GM21717 (cell line): ENCODE results near the gene PTN.

ENCODE experiments used
- ATAC-seq: cut with Tn5 transposase; IDR thresholded peaks from one replicate; pipeline ENCODE4 v1.9.1; 2021; ENCODE audit warnings: mild to moderate bottlenecking, moderate library complexity; ENCODE audit not compliant: unreplicated experiment

Gene PTN

GRCh38 chr7:137324796-137325696 is 18.5 kb downstream of the PTN start:
- no peak for ATAC-seq

- no peak for ATAC-seq
Observed at GRCh38 chr7:137316648-137317353, 26.7 kb downstream of the PTN start.

- ATAC-seq, result no peak
Observed at GRCh38 chr7:137313201-137313600, 30.3 kb downstream of the PTN start.

GRCh38 chr7:137306748-137307147 is 36.8 kb downstream of the PTN start:
- ATAC-seq, result no peak

GRCh38 chr7:137305901-137306621 is 37.5 kb downstream of the PTN start:
- ATAC-seq, result no peak

- ATAC-seq, result no peak
Observed at GRCh38 chr7:137304624-137305235, 38.8 kb downstream of the PTN start.

- ATAC-seq, result no peak
Observed at GRCh38 chr7:137304165-137304564, 39.4 kb downstream of the PTN start.

GRCh38 chr7:137302081-137302480 is 41.5 kb downstream of the PTN start:
- ATAC-seq, result no peak

- no peak for ATAC-seq
Observed at GRCh38 chr7:137298464-137298794, 45.1 kb downstream of the PTN start.

- ATAC-seq, result no peak
Observed at GRCh38 chr7:137297551-137298463, 45.7 kb downstream of the PTN start.

- ATAC-seq, result no peak
Observed at GRCh38 chr7:137296576-137296975, 47.0 kb downstream of the PTN start.

GRCh38 chr7:137295739-137296324 is 47.7 kb downstream of the PTN start:
- no peak for ATAC-seq

GRCh38 chr7:137289101-137289500 is 54.4 kb downstream of the PTN start:
- ATAC-seq, result no peak

GRCh38 chr7:137287651-137288258 is 55.8 kb downstream of the PTN start:
- ATAC-seq, result no peak

- no peak for ATAC-seq
Observed at GRCh38 chr7:137283153-137283552, 60.4 kb downstream of the PTN start.

GRCh38 chr7:137282043-137282442 is 61.5 kb downstream of the PTN start:
- no peak for ATAC-seq

- ATAC-seq, result no peak
Observed at GRCh38 chr7:137276189-137276588, 67.3 kb downstream of the PTN start.

- no peak for ATAC-seq
Observed at GRCh38 chr7:137272249-137272648, 71.3 kb downstream of the PTN start.

- no peak for ATAC-seq
Observed at GRCh38 chr7:137269240-137269639, 74.3 kb downstream of the PTN start.
